ENCODE measurements around the gene RNF225.
"Not testable (repeated sequence)": the region's sequence is repeated elsewhere in the genome, so short reads cannot be mapped to it uniquely, and the experiment has no call there.

The RNF225 gene

DNA sequence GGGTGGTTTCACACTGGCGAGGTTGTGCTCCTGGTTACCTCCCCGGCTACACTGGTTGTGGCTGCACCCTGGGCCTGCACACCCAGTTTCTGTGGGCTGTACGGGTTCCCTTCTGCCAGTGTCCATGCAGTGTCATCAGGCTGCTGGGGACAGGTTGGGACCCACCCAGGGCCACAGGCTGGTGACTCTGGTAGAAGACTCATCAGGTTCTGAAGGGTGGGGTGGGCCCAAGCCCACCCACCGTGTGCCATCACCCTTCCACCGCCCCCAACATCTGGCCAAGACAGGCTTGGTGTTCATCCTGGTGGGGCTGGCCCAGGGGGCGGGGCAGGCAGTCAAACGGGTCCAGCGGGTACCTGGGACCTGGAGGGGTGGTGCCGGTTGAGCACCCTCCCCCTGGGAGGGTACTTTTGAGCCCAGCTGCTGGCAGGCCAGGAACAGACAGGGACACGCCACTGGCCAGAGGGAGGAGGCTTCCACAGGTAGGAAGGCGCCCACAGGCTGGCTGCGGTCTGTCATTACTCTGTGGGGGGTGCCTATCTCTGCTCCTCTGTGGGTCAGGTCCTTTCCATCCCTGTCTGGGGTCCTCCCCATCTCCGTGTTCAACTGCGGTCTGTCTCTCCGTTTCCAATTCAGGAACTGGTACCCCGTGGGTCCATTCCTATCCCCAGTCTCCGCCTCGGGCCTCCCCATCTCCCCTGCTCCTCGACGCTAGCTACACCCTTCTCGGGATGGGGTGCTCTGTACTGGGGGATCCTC is at the start of gene RNF225:
RNF225 (plus strand) TSS at position 437 of the 759 bp plus-strand sequence. CDS start 434 bp downstream, outside the sequence.
- DNase-seq = peak; percentile 94

DNA sequence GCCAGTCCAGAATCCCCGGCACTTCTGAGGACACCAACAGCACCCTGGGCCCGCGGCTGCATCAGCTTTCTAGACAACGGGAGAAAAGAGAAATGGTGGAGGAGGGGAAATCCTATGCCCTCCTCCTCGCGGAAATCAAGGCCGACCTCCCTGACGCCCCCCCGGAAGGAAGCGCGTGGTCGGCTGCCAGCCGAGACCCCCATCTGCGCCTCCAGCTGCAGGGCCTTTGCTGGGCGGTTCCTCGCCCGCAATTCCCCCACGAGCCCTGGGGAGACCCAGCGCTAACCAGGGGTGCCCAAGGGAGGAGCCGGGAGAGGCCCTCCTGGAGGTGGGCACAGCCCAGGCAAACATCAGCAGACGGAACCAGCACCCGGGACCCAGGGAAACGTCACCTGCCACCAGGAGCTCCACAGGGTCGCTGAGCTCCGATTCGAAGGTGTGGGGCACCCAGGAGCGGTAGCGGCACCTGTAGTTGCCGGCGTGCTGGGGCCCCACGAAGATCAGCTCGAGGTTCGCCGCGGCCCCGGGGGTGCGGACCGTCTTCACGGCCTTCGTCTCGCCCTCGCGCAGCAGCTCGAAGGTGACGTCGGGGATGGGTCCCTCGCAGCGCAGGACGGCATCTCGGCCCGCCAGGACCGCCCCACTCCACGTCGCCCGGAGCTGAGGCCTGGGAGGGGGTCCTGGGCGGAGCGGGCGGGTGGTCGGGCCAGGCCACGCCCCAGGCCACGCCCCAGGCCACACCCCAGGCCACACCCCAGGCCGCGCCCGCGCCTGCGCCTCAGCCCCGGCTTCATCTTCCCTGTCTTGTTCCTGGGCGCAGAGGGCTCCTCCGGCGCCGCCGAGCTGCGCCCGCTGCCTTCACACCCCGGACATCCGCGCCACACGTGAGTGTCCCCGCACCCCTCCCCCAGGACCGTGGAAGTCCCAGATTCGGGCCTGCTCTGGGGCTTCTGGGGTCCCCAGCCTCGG is 48.2 kb upstream of the RNF225 start:
- DNase-seq = peak; percentile 67

DNA sequence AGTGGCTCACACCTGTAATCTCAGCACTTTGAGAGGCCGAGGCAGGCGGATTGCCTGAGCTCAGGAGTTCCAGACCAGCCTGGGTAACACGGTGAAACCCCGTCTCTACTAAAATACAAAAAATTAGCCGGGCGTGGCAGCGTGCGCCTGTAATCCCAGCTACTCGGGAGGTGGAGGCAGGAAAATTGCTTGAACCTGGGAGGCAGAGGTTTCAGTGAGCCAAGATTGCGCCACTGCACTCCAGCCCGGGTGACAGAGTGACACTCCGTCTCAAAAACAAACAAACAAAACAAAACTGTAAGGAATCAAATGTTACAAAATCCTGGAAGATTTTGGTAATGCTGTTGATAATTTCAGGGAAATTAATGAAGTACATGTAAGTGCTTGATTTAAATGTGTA is 47.4 kb upstream of the RNF225 start:
- not testable (repeated sequence) for DNase-seq

DNA sequence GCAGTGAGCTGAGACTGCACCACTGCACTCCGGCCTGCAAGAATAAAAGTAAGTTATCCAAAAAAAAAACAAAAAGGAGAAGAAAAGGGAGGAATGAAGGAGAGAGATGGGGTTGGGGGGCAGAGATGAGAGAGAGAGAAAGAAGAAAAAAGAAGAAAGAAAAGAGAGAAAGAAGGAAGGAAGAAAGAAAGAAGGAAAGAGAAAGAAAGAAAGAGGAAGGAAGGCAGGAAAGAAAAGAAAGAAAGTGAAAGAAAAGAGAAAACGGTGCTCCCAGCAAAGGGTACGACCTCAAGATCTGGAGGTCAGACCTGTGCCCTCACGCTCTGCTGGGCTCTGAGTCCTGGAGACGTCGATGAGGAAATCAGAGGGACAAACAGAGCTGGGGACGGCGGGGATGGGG is 45.9 kb upstream of the RNF225 start:
- DNase-seq = no peak

DNA sequence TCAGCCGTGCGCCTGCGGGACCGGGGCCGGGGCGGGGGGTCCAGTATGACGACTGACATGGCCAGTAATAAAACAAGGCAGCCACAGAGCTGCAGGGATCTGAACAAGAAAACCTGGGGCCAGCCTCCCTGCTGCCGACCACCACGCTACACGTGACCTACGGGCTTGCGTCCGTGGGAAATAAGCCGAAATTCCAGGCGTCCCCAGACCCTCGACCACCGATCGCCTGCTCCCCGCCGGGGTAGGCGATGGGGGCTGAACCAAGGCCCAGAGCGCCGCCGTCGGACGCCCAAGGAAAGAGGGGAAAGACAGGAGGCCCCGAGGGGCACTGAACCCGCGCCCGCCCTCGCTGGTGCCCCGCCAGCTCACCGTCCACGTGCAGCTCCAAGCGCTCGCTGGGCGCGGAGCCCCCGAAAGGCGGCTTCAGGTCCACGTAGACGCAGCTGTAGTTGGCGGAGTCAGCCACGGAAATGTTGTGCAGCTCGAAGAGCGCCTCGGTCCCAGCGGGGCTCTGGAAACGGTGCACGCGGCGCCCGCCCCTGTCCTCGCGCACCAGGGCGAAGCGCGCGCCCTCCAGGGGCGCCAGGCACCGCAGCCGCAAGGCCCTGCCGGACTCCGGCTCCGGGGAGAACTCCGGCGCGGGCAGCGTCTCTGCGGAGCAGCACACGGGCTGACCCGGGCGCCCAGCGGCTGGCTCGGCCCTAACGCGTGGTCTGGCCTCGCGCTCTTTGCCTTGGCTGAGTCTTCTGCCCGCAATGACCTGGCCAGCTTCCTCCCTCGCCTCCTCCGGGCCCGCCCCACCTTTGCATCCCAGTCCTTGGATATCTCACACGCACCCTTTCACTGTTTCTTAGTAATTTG is 45.2 kb upstream of the RNF225 start:
- DNase-seq = peak; percentile 58

DNA sequence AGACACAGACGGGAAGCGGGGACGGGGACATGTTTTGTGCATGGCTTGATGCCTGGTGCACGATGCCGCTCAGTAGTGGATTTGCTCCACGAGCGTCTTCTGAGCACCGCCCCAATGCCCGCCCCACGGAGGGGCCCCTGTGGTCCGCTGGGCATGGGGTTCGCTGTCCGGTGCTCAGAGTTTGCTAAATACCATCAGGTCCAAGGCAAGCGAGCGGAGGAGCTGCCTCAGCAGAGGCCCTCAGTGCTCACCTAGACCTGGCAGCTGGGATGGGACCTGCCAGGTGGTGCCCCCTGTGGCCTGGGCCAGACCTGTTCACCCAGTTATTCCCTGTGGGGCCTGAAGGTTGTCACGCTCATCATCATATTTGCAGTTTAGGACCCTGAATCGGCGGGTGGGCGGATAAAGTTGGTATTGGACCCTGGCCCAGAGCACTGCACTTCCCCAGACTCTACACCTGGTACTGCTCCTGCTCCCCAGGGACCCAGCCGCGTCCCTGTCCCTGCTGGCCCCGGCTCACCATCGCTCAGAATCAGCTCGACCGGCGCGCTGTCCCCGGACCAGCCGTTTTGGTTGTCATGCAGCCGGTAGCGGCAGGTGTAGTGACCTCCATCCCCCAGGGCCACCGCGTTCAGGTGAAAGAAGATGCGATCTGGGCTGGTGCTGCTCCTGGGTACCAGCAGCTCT is 44.4 kb upstream of the RNF225 start:
- DNase-seq = peak; percentile 47

DNA sequence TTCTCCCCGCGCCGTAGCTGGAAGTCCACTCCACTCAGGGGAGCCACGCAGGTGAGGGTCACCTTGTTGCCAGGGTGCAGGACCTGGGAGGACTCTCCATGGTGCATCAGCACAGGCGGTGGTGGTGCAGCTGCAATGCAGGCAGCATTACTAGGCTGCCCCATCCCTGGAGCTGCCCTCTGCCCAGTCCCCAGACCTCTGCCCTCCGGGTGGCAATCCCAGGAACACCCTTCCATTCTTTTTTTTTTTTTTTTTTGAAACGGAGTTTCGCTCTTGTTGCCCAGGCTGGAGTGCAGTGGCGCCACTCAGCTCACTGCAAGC is 43.9 kb upstream of the RNF225 start:
- no peak for DNase-seq

DNA sequence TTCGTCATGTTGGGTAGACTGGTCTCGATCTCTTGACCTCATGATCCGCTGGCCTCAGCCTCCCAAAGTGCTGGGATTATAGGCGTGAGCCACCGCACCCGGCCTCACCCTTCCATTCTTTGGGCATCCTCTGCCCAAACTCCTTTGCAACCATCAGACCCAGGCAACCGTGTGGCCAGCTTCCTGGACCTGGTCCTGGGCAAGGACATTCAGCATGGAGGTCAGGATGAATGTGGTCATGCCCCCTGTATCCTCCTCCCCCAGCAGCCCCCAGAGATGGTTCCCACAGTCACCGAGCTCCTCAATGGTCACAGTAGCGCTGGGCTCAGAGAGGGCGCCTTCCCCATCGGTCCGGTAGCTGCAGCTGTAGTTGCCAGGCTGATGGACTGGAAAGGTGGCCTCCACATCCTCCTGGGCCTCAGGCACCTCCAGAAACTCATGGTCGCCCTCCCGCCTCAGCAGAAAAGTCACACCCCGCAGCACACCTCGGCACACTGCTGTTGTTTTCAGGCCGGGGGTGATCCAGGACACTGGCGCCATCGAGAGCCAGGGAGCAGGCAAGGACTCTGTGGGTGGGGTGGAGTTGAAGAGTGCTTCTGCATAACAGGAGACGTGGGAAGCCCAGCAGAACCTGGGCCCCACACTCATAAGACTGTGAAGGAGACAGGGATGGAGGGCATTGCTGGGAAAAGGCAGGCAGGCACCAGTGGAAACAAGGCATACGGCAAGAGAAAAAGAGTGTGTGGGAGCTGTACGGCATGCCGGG is 43.3 kb upstream of the RNF225 start:
- no peak for DNase-seq

DNA sequence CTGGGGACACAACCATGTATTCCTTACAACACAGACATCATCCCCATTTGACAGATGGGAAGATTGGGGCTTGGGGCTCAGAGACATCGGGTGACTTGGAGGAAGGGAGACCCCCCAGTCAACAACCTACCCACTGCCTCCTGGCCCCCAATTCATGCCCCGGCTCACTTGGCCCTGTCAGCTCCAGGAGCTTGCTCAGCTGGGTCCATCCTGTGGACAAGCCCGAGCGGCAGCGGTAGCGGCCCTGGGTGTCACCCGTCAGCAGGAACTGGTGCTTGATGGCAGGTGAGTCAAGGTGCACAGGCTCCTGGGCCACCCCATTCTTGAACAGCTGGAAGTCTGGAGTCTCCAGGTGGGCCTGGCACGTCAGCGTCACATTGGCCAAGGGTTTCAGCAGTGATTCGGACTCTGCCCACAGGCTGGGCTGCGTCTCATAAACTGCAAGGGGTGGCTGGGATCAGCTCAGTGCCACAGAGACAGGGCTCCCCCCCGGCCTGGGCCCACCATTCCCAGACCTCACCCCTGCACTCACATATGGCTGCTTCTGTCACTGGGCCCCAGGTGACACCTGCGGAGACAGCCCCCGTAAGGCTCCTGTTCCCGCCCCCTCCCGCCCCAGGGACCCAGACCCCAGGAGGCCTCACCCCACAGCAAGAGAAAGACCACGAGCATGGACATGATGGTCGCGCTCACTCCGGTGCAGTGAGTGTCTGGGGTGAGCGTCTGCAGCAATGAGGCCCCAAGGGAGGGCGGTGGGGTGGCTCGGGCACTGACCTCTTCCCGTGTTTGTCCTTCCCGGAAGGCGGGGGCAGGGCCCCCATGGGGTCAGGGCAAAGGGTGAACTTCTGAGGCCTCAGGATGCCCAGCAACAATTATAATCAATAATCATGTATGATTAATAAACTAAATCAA is 42.4 kb upstream of the RNF225 start, which contains the start of gene A1BG:
A1BG (minus strand) TSS at position 733 of the 912 bp plus-strand sequence; CDS start at position 678, 55 bp downstream.
- DNase-seq = no peak

DNA sequence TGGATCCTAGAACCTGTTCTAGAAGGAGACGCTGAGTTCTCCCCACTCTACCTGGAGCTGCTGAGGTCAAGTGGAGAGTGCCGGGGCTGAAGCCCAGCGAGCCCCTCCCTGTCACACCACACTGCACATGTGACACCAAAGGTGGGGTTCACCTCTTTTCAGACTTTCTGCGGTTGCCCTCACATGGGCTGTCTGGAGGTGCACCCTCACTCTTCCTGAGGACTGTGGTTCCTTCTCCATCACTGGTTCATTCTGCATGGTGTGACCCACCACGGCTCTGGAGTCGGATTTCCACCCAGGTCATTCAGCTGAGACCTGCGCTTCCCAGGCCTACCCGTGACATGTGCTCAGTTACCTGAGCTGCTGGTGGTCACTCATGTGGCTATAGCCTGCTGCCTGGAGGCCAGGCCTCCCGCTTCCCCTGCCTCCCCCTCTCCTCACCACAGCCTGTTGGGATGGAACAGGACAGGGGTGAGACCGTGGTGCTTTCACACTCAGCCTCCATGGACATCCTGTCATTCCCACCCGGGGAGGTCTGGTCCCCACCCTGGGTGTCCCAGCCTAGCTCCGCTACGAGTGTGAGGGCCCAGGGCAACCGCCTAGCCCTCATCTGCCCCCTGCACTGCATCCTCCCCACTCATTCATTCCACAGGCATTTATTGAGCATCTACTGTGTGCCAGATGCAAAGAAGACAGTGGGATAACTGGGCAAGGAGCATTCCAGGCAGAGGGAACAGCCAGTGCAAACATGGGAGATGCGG is 41.6 kb upstream of the RNF225 start:
- DNase-seq = no peak

DNA sequence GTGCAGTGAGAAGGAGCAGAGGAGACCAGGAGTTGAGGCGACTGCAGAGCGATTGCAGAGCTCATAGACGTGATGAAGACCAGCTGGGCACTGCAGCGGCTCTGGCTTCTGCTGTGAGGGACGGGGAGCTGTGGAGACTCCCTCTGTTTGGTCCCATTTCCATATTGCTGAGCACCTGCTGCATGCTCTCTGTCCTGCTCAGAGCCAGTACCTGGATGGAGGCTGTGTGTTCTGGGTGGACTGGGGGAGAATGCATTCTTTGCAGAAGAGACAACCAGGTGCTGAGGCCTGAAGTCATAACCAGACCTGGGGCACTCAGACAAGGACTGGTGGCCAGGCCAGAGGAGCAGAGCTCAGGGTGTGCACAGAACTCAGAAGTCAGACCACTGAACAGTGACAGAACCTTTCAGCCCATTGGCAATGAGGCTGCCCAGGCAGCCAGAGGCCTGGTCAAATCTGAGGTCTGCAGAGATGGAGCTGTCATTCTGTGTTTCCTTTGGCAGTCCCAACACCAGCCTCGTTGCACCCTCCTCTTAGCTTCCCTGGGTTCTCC is 40.9 kb upstream of the RNF225 start:
- DNase-seq = no peak

DNA sequence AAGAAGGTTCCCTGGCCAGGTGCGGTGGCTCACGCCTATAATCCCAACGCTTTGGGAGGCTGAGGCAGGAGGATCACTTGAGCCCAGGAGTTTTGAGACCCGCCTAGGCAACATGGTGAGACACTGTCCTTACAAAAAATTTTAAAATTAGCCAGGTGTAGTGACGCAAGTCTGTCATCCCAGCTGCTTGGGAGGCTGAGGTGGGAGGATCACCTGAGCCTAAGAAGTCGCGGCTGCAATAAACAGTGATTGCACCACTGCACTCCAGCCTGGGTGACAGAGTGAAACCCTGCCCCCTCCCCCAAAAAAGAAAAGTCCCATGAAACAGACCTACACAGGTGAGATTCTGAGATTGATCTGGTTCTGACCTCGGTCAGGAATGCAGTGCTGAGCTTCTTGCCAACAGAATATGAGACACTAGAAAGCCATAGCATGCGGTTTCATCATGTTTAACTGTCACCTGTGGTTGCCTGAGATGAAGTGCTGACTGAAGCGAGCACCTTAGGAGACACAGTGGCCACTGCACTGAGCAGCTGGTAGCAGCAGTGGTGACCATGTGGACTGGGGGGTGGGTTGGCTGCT is 40.1 kb upstream of the RNF225 start:
- no peak for DNase-seq

DNA sequence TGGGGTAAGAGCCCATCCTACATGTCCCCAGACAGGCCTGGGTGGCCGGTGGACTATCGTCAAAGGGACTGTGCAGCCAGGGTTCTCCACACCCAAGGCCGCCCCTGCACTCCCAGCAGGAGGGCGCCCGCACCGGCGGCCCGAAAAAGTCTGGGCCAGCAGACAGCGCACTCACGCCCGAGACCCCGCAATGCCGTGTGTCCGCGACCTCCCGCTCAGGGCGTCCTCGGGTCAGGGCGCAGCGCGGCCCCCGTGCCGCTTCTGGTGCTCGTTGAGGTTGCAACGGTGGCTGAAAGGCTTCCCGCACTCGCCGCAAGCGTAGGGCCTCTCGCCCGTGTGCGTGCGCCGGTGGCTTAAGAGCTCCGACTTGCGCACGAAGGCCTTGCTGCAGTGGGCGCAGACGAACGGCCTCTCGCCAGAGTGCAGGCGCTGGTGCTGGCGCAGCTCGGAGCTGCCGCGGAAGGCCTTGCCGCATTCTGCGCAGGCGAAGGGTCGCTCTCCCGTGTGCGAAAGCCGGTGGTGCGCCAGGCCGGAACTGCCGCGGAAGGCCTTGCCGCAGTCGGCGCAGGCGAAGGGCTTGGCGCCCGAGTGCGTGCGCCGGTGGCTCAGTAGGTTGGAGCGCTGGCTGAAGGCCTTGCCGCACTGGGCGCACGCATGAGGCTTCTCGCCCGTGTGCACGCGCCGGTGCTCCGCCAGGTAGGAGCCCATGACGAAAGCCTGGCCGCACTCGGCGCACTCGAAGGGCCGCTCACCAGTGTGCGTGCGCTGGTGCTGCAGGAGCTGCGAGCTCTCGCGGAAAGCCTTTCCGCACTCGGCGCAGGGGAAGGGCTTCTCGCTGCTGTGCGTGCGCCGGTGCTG is 39.3 kb upstream of the RNF225 start:
- peak; percentile 74 for DNase-seq

DNA sequence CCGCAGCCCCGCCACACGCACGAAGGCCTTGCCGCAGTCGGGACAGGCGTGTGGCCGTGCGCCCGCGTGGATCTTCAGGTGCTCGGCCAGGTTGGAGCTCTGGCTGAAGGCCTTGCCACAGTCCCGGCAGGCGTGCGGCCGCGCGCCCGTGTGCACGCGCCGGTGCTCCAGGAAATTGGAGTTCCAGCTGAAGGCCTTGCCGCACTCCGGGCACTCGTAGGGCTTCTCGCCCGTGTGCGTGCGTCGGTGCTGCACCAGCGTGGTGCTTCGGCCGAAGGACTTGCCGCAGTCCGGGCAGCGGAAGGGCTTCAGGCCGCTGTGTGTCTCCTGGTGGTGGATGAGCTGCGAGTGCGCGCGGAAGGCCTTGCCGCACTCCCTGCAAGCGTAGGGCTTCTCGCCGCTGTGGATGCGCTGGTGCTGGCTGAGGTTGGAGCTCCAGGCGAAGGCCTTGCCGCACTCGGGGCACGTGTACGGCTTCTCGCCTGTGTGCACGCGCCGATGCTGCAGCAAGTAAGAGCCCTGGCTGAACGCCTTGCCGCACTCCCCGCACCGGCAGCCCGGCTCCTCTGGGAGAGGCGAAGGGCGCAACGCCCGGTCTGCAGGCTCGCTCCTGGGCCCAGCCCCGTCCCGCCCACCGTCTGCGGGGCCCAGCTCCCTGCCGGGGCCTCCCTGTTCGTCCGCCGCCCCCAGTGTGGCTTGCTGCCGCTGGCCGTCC is 38.5 kb upstream of the RNF225 start:
- peak; percentile 74 for DNase-seq

DNA sequence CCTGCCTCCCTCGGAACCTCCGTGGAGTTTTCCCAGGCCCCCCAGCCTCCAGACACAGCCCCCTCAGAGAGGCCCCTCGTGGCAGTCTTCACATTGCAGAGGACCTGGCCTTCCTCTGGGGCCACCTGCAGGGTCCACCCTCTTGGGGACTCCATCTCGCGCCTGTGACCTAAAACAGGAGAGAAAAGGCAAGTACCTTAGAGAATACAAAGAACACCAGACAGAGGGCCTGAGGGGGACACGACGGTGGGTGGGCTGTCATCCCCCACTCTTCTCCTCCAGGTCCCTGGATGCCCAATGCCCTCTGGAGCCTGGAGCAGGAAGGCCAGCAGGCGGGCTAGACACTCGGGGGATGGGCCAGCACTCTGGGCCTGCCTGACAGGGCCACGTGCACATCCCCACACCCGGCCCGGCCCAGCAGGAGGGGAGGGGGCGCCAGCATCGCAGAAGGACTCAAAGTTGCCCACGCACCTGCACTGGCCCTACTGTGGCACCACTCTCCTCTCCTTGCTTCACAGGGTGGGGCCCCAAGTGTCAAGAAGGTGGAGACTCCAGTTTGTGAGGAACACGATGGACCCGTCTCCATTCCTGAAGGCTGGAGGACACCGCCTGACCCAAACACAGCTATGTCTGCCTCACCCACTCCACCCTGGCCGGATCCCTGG is 37.8 kb upstream of the RNF225 start:
- no peak for DNase-seq

DNA sequence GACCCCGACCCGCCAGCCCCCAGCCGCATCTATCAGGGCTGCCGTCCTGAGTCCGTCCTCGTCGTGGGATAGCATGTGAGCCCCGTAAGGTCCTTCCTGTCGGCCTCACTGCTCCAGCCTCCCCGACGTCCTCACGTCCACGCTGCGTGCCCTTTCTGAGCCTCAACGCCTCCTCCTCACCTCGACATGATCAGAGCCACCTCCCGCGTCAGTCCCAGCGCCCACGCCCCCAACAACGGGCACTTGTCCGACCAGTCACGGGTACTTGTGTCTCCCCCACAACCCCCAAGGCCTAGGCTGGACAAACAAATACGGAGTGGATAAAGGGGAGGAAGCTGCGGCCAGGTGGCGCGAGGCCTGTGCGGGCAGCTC is 33.6 kb upstream of the RNF225 start:
- peak; percentile 90 for DNase-seq
